ENCODE results near the gene PRF1.

DNA sequence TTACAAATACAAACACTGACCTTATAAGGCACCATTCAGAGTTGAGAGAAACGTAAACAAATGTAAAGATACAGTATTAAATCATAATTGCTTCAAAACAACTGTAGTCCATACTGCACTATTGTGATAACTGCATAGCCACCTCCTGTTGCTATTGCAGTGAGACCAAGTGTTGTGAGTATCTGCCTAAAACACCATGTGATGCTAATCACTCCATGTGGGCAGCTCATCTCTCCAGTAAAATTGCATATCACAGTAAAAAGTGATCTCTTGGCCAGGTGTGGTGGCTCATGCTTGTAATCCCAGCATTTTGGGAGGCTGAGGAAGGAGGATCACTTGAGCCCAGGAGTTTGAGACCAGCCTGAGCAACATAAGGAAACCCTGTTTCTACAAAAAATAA, 26.8 kb upstream of the PRF1 start:
- no peak for TF ChIP-seq POLR2A (IDR thresholded peaks at IDR 0.05)
- TF ChIP-seq, protein P1, sequence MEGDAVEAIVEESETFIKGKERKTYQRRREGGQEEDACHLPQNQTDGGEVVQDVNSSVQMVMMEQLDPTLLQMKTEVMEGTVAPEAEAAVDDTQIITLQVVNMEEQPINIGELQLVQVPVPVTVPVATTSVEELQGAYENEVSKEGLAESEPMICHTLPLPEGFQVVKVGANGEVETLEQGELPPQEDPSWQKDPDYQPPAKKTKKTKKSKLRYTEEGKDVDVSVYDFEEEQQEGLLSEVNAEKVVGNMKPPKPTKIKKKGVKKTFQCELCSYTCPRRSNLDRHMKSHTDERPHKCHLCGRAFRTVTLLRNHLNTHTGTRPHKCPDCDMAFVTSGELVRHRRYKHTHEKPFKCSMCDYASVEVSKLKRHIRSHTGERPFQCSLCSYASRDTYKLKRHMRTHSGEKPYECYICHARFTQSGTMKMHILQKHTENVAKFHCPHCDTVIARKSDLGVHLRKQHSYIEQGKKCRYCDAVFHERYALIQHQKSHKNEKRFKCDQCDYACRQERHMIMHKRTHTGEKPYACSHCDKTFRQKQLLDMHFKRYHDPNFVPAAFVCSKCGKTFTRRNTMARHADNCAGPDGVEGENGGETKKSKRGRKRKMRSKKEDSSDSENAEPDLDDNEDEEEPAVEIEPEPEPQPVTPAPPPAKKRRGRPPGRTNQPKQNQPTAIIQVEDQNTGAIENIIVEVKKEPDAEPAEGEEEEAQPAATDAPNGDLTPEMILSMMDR (IDR thresholded peaks at IDR 0.05) = no peak

Measured in thyroid gland (tissue), 4 donors.